Body of pancreas (tissue), 4 donors: Measurements from ENCODE around the gene PCGF3.

Experiments used
- CTCF ChIP-seq, 7 experiments: fragments of 450-650 bp in 4 of 7; fragments of 200-600 bp in 3 of 7; sonication (generic) in 3 of 7; IDR thresholded peaks; one replicate each; pipeline ENCODE4 v1.5.1; 2016 to 2019; ENCODE audit warnings: antibody characterized with exemption in 7 of 7
- POLR2A ChIP-seq, 3 donors: fragments of 450-650 bp; IDR thresholded peaks; one replicate each; pipeline ENCODE4 v1.6.1; 2016; ENCODE audit warnings: antibody characterized with exemption in 3 of 3, mild to moderate bottlenecking in 2 of 3

GRCh38 chr4:681736-682451, 23.7 kb upstream of the PCGF3 start:
- no peak for TF ChIP-seq CTCF (IDR thresholded peaks at IDR 0.05)
- TF ChIP-seq POLR2A (IDR thresholded peaks at IDR 0.05): no peak
